GM23338 (cell line): ENCODE data around the gene FICD.

Experiments
- CREB1 ChIP-seq: fragments of 250-450 bp; sonication (Bioruptor Pico); IDR thresholded peaks from 2 replicates; pipeline ENCODE4 v1.5.0; 2020; ENCODE audit warnings: low read depth, mild to moderate bottlenecking, moderate library complexity
- EZH2 ChIP-seq: fragments of 200-600 bp; sonication (generic); IDR thresholded peaks from one replicate; pipeline ENCODE4 v1.8.0; 2017; ENCODE audit warnings: antibody characterized with exemption, mild to moderate bottlenecking, low read depth; ENCODE audit not compliant: unreplicated experiment
- EZH2phosphoT487 ChIP-seq: fragments of 200-600 bp; sonication (generic); IDR thresholded peaks from one replicate; pipeline ENCODE4 v1.8.1; 2018; ENCODE audit warnings: antibody characterized with exemption; ENCODE audit not compliant: unreplicated experiment
- JUNB ChIP-seq: IDR thresholded peaks from one replicate; pipeline ENCODE4 v1.6.1; 2016; ENCODE audit warnings: antibody characterized with exemption; ENCODE audit not compliant: unreplicated experiment
- NANOG ChIP-seq: IDR thresholded peaks from 2 replicates; pipeline ENCODE4 v1.6.1; 2016; ENCODE audit warnings: antibody characterized with exemption, borderline replicate concordance
- POLR2AphosphoS5 ChIP-seq: IDR thresholded peaks from 2 replicates; pipeline ENCODE4 v1.6.1; 2016; ENCODE audit warnings: antibody characterized with exemption, low read depth
- REST ChIP-seq: IDR thresholded peaks from one replicate; pipeline ENCODE4 v1.6.1; 2018; ENCODE audit warnings: antibody characterized with exemption; ENCODE audit not compliant: unreplicated experiment
- STAT1 ChIP-seq: IDR thresholded peaks from one replicate; pipeline ENCODE4 v1.6.1; 2016; ENCODE audit warnings: antibody characterized with exemption; ENCODE audit not compliant: unreplicated experiment
- ZNF114 ChIP-seq: fragments of 250-450 bp; sonication (Bioruptor Pico); IDR thresholded peaks from 2 replicates; pipeline ENCODE4 v1.5.0; 2020; ENCODE audit warnings: mild to moderate bottlenecking, moderate library complexity
- TF ChIP-seq, protein P1 (sequence below), 2 experiments: fragments of 200-600 bp in 1 of 2; sonication (generic) in 1 of 2; conservative IDR thresholded peaks; 2 replicates each; pipeline versions ENCODE4 v1.5.1 to v1.6.1; 2016 to 2017; ENCODE audit warnings: antibody characterized with exemption in 2 of 2, low read depth in 2 of 2, mild to moderate bottlenecking in 2 of 2, moderate library complexity in 1 of 2
- TF ChIP-seq, protein P2 (sequence below): IDR thresholded peaks from 2 replicates; pipeline ENCODE4 v1.6.1; 2016; ENCODE audit warnings: antibody characterized with exemption

GRCh38 chr12:108498136-108498535 is 16.9 kb upstream of the FICD start:
- TF ChIP-seq, protein P1, sequence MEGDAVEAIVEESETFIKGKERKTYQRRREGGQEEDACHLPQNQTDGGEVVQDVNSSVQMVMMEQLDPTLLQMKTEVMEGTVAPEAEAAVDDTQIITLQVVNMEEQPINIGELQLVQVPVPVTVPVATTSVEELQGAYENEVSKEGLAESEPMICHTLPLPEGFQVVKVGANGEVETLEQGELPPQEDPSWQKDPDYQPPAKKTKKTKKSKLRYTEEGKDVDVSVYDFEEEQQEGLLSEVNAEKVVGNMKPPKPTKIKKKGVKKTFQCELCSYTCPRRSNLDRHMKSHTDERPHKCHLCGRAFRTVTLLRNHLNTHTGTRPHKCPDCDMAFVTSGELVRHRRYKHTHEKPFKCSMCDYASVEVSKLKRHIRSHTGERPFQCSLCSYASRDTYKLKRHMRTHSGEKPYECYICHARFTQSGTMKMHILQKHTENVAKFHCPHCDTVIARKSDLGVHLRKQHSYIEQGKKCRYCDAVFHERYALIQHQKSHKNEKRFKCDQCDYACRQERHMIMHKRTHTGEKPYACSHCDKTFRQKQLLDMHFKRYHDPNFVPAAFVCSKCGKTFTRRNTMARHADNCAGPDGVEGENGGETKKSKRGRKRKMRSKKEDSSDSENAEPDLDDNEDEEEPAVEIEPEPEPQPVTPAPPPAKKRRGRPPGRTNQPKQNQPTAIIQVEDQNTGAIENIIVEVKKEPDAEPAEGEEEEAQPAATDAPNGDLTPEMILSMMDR (conservative IDR thresholded peaks at IDR 0.05; ENCODE audit: low read depth in 2 of 2): no peak
- no peak for TF ChIP-seq EZH2phosphoT487
- TF ChIP-seq EZH2: no peak
- TF ChIP-seq, protein P2, sequence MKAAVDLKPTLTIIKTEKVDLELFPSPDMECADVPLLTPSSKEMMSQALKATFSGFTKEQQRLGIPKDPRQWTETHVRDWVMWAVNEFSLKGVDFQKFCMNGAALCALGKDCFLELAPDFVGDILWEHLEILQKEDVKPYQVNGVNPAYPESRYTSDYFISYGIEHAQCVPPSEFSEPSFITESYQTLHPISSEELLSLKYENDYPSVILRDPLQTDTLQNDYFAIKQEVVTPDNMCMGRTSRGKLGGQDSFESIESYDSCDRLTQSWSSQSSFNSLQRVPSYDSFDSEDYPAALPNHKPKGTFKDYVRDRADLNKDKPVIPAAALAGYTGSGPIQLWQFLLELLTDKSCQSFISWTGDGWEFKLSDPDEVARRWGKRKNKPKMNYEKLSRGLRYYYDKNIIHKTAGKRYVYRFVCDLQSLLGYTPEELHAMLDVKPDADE: no peak
- TF ChIP-seq REST: no peak
- no peak for TF ChIP-seq POLR2AphosphoS5
- TF ChIP-seq JUNB: no peak
- TF ChIP-seq ZNF114 (CRISPR knock-in tag): no peak
- TF ChIP-seq STAT1: no peak
- TF ChIP-seq NANOG: no peak
- no peak for TF ChIP-seq CREB1 (CRISPR knock-in tag)
